Neural cell (in vitro differentiated cells): ENCODE measurements around the gene MAML2. TPM values are rescaled to one million over a fixed set of nuclear protein-coding genes. Genes with fewer than 3 reads are reported as not detected.

Experiments
- H2AFZ ChIP-seq: fragments of 200-600, 300-800 bp; sonication (generic), shearing (Covaris generic); 2 replicates; pipeline ENCODE4 v1.6.0; 2014; ENCODE audit warnings: low read depth, mild to moderate bottlenecking, antibody characterized with exemption, low read length, moderate library complexity
- H3F3A ChIP-seq: fragments of 200-600 bp; shearing (Covaris generic); 2 replicates; pipeline ENCODE4 v1.6.1; 2016; ENCODE audit warnings: mild to moderate bottlenecking, moderate library complexity, mixed read lengths, antibody characterized with exemption, low read length; ENCODE audit not compliant: insufficient read depth, poor library complexity, severe bottlenecking
- H3K27ac ChIP-seq: fragments of 200-600, 300-800 bp; sonication (generic), shearing (Covaris generic); 2 replicates; pipeline ENCODE4 v1.5.1; 2014; ENCODE audit warnings: mild to moderate bottlenecking, low read length, moderate library complexity
- H3K27me3 ChIP-seq: fragments of 300-800, 200-600 bp; sonication (generic), shearing (Covaris generic); 2 replicates; pipeline ENCODE4 v1.6.0; 2014; ENCODE audit warnings: mild to moderate bottlenecking, low read depth, low read length, moderate library complexity; ENCODE audit not compliant: insufficient read depth
- H3K36me3 ChIP-seq: fragments of 300-800, 200-600 bp; sonication (generic), shearing (Covaris generic); 2 replicates; pipeline ENCODE4 v1.5.1; 2014; ENCODE audit warnings: mild to moderate bottlenecking, antibody characterized with exemption, low read length, moderate library complexity; ENCODE audit not compliant: insufficient read depth
- H3K4me2 ChIP-seq: fragments of 300-800, 200-600 bp; sonication (generic), shearing (Covaris generic); 2 replicates; pipeline ENCODE4 v1.6.0; 2014; ENCODE audit warnings: mild to moderate bottlenecking, low read length
- H3K4me3 ChIP-seq: fragments of 300-800, 200-600 bp; sonication (generic), shearing (Covaris generic); 2 replicates; pipeline ENCODE4 v1.5.1; 2014; ENCODE audit warnings: mild to moderate bottlenecking, low read length, moderate library complexity
- H3K79me2 ChIP-seq: fragments of 200-600 bp; shearing (Covaris generic); replicated peaks from 2 replicates; pipeline ENCODE4 v1.6.0; 2014; ENCODE audit warnings: mild to moderate bottlenecking, low read length, moderate library complexity; ENCODE audit not compliant: insufficient read depth
- H3K9ac ChIP-seq: fragments of 300-800, 200-600 bp; sonication (generic), shearing (Covaris generic); 2 replicates; pipeline ENCODE4 v1.6.1; 2016; ENCODE audit warnings: mild to moderate bottlenecking, low read length, mixed read lengths
- H3K9me2 ChIP-seq: fragments of 200-600 bp; shearing (Covaris generic); 2 replicates; pipeline ENCODE4 v1.6.1; 2016; ENCODE audit warnings: mild to moderate bottlenecking, low read length, mixed read lengths; ENCODE audit not compliant: insufficient read depth
- H3K9me3 ChIP-seq: fragments of 200-600, 300-800 bp; sonication (generic), shearing (Covaris generic); 2 replicates; pipeline ENCODE4 v1.6.1; 2016; ENCODE audit warnings: mild to moderate bottlenecking, mixed run types, low read length, moderate library complexity, mixed read lengths
- H4K20me1 ChIP-seq: fragments of 200-600 bp; shearing (Covaris generic); 2 replicates; pipeline ENCODE4 v1.6.1; 2016; ENCODE audit warnings: mild to moderate bottlenecking, mixed run types; ENCODE audit not compliant: insufficient read depth
- EP300 ChIP-seq: fragments of 450-650 bp; conservative IDR thresholded peaks from 2 replicates; pipeline ENCODE4 v1.6.1; 2014; ENCODE audit warnings: antibody characterized with exemption, mild to moderate bottlenecking, moderate library complexity; ENCODE audit not compliant: poor library complexity, severe bottlenecking
- EZH2 ChIP-seq: fragments of 200-600, 300-800 bp; shearing (Covaris generic), sonication (generic); IDR thresholded peaks from 2 replicates; pipeline ENCODE4 v1.6.1; 2014; ENCODE audit warnings: antibody characterized with exemption, low read length, borderline replicate concordance, mild to moderate bottlenecking; ENCODE audit not compliant: insufficient read depth, poor library complexity, severe bottlenecking
- MXI1 ChIP-seq: fragments of 450-650 bp; conservative IDR thresholded peaks from 2 replicates; pipeline ENCODE4 v1.6.1; 2014; ENCODE audit warnings: antibody characterized with exemption, mild to moderate bottlenecking; ENCODE audit not compliant: poor library complexity, severe bottlenecking
- POLR2AphosphoS5 ChIP-seq: IDR thresholded peaks from 2 replicates; pipeline ENCODE4 v1.6.1; 2012
- RAD21 ChIP-seq: fragments of 450-650 bp; conservative IDR thresholded peaks from 2 replicates; pipeline ENCODE4 v1.6.1; 2014; ENCODE audit warnings: antibody characterized with exemption, mild to moderate bottlenecking, moderate library complexity
- REST ChIP-seq: IDR thresholded peaks from 2 replicates; pipeline ENCODE4 v1.6.1; 2012; ENCODE audit warnings: borderline replicate concordance
- SMC3 ChIP-seq: fragments of 450-650 bp; conservative IDR thresholded peaks from 2 replicates; pipeline ENCODE4 v1.6.1; 2014; ENCODE audit warnings: antibody characterized with exemption, mild to moderate bottlenecking, moderate library complexity; ENCODE audit not compliant: poor library complexity
- TAF1 ChIP-seq: IDR thresholded peaks from 2 replicates; pipeline ENCODE4 v1.6.1; 2012; ENCODE audit warnings: low read depth
- polyA plus RNA-seq: library from polyadenylated mRNA; depleted of rRNA; stranded (reverse); fragments of >200 nt; gene quantifications from 2 replicates; pipeline ENCODE4 v1.2.3, GENCODE V29; 2014
- TF ChIP-seq, protein P1 (sequence below): fragments of 450-650 bp; IDR thresholded peaks from 2 replicates; pipeline ENCODE4 v1.5.1; 2014; ENCODE audit warnings: antibody characterized with exemption, mild to moderate bottlenecking, moderate library complexity; ENCODE audit not compliant: poor library complexity, severe bottlenecking

Gene MAML2
- polyA plus RNA-seq, 1 donor from 2014 or later: 3.6 TPM

DNA sequence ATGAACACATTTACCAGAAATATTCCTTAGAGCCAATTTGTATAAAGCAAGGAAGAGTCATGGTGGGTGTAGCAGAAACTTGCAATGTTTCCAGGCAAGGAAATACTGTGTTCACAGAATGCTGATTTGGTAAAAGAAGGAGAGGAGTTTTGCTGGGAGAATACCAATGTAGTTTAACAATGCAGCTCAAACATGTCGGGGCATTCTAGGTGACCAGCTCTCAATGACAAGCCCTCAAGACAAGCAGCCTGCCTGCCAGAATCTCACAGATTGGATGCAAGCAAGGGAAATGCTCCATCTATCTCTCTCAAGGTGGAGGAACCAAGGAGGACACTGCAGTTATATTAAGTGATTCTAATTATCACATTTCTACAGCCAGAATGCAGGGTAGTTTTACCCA lies 190.4 kb downstream of the MAML2 start:
- H3K79me2 ChIP-seq: no peaks in the 10 kb centered on the region
- H3K9ac ChIP-seq: no peak overlapping the region
- no peaks in the 10 kb centered on the region for H3K9me3 ChIP-seq
- H3K4me3 ChIP-seq: no peak overlapping the region
- no peak overlapping the region for H3K4me2 ChIP-seq
- H3K9me2 ChIP-seq: no peaks in the 10 kb centered on the region
- H3F3A ChIP-seq: no peaks in the 10 kb centered on the region
- no peak overlapping the region for H3K27ac ChIP-seq
- H2AFZ ChIP-seq: no peak overlapping the region
- TF ChIP-seq POLR2AphosphoS5 (no peak), REST (no peak), MXI1 (no peak), EZH2 (no peak)
- no peaks in the 10 kb centered on the region for H4K20me1 ChIP-seq
- no peaks in the 10 kb centered on the region for H3K27me3 ChIP-seq
- no peaks in the 10 kb centered on the region for H3K36me3 ChIP-seq

DNA sequence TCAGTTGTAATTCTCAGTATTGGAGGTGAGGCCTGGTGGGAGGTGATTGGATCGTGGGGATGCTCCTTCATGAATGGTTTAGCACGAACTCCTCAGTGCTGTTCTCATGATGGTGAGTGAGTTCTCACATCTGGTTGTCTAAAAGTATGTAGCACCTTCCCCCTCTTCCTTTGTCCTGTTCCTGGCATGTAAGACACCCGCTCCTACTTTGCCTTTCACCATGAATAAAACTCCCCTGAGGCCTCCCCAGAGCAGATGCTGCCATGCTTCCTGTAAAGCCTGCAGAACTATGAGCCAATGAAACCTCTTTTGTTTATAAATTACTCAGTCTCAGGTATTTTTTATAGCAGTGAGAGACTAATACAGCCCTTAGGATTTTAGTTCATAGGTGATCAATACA lies 191.5 kb downstream of the MAML2 start:
- Histone ChIP-seq H3F3A (no peaks in the 10 kb centered on the region), H2AFZ (no peak overlapping the region), H3K36me3 (no peaks in the 10 kb centered on the region), H3K4me3 (no peak overlapping the region), H3K9me2 (no peaks in the 10 kb centered on the region), H3K27me3 (no peaks in the 10 kb centered on the region), H3K9me3 (no peaks in the 10 kb centered on the region), H3K27ac (no peak overlapping the region), H4K20me1 (no peaks in the 10 kb centered on the region), H3K9ac (no peak overlapping the region), H3K79me2 (no peaks in the 10 kb centered on the region), H3K4me2 (no peak overlapping the region)
- TF ChIP-seq SMC3: no peak
- TF ChIP-seq EZH2: no peak
- no peak for TF ChIP-seq REST
- no peak for TF ChIP-seq POLR2AphosphoS5
- no peak for TF ChIP-seq TAF1
- no peak for TF ChIP-seq EP300
- TF ChIP-seq RAD21: no peak
- TF ChIP-seq MXI1: no peak
- TF ChIP-seq, protein P1, sequence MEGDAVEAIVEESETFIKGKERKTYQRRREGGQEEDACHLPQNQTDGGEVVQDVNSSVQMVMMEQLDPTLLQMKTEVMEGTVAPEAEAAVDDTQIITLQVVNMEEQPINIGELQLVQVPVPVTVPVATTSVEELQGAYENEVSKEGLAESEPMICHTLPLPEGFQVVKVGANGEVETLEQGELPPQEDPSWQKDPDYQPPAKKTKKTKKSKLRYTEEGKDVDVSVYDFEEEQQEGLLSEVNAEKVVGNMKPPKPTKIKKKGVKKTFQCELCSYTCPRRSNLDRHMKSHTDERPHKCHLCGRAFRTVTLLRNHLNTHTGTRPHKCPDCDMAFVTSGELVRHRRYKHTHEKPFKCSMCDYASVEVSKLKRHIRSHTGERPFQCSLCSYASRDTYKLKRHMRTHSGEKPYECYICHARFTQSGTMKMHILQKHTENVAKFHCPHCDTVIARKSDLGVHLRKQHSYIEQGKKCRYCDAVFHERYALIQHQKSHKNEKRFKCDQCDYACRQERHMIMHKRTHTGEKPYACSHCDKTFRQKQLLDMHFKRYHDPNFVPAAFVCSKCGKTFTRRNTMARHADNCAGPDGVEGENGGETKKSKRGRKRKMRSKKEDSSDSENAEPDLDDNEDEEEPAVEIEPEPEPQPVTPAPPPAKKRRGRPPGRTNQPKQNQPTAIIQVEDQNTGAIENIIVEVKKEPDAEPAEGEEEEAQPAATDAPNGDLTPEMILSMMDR: no peak
